GM18511 (cell line): ENCODE results near the gene TPX2.

ENCODE experiments used
- ATAC-seq: cut with Tn5 transposase; IDR thresholded peaks from one replicate; pipeline ENCODE4 v1.9.1; 2021; ENCODE audit warnings: mild to moderate bottlenecking, moderate library complexity; ENCODE audit not compliant: unreplicated experiment

TPX2 gene

DNA sequence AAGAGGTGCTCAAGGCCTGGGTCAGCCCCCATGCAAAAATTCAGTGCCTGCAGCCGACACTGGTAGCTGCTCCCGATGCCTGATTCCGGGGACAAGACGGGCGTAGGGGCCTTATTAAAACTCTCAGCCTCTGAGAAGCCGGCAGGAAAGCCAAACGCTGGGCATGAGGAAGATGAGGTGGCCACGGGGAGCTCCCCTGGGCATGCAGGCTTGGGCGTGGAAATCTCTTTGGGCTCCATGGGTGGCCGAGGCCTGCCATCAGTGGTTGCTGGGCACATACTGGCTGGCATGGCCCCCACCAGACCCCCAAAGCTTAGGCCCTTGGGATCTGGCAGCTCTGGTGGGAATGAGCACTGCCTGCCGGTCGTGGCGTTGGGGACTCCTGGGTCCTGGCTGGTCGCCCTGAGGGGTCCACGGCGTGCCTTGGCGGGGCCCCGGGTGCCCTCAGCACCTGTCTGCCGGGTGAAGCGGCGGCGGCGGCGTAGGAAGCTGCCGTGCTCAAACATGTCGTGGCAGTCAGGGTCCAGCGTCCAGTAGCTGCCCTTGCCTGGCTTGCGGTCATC lies 105.7 kb downstream of the TPX2 start:
- no peak for ATAC-seq

DNA sequence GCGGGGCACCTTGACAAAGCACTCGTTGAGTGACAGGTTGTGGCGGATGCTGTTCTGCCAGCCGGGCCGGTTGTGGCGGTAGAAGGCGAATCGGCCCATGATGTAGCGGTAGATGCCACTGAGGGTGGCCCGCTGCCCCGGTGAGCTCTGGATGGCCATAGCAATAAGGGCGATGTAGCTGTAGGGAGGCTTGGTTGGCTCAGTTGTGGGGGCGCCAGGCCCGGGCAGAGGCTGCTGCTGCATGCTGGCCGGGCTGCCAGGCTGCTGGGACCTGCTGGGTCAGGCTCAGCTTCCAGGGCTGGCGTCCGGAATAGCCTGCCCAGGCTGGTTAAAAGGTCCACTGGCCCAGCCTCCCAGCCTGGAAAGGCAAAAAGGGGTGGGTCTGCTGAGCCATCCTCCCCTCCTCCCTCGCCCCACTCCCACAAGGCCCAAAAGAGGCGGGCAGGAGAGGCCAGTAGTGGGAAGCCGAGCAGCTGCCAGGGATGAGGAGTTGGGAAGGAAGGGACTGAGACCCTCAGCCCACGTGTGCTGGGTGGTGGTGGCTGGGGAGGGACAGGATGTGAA lies 106.3 kb downstream of the TPX2 start, which contains the start of gene FOXS1:
FOXS1 (minus strand) TSS at position 305 of the 564 bp plus-strand sequence; CDS start at position 243, 62 bp downstream.
- no peak for ATAC-seq

DNA sequence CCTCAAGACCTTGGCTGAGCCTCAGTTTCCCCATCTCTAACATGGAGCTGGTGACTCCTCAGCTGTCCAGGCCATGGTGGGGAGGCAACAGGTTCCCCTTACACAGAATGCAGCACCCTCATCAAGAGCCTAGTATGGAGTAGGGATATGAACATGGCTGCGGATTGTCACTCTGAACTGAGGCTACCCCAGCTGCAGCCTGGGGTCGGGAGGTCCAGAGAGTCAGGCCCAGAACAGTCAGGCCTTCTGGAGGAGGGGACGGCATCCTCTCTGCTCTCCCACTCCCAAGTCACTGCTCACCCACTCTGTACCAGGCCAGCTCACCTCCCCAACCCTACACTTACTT lies 107.7 kb downstream of the TPX2 start:
- no peak for ATAC-seq

DNA sequence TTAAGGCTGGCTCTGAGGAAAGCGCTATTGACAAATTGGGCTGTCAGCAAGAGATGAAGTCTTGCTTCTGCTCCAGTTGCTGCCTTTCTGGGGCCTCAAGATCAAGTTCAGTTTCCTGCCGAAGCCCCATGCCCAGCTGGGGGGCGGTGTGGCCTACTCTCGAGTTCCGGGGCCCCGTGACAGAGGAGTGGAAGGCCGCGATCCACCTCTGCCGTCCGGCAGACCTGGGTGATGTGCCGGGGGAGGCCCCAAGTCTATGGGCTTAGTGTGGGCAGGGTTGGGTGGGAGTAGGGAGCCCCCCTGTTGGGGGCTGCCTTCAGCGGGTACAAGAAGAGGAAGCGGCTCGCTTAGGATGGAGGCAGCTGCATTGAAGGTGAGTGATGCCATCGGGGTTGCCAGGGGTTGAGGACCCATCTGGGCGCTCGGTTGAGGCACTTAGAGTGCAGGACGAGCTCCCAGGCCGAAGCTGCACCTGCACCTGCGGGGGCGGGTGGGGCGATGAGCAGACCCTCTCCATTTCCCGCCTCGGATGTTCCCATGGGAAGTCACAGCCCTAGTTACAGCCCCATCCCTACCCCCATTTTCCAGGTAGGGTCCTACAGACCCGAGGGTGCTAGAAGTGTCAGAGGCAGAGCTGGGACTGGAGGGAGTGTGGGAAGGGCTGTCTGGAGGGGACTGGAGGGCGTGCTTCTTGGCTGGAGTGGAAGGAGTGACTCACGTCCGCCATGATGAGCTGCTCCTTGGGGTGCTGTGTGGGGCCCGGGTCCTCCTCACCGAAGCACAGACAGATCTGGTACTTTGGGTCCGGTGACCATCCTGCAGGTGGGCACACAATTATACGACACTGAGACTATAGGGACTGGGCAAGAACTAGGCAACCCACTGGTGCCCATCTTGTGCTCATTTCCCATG lies 109.3 kb downstream of the TPX2 start:
- ATAC-seq = no peak

DNA sequence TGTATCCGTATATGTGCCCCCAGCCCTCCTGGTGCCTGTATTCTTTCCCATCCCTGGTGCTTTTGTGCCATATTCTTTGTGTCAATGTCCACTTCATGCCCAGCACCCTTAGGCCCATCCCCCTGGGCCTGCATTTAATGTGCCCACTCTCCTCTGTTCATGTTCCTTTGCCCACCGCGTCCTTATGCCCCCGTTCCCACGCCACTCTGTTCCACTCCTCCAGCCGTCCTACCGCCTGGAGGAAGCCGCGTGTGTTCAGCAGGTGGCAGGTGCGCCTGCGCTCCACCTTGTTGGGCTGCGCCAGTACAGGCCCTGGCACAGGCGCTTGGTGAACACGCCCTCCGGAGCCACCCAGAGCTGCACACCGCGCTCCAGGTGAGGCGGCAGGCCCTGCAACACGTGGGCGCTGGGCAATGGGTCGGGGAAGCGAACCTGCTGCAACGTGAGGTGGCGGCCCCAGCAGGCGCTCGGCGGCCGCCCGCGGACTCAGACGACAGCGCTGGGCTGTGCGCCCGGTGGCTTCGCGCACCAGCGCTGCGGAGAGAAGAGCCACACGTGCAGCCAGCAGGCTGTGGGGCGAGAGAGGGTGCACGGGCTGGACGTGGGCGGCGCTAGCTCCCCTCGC lies 110.3 kb downstream of the TPX2 start:
- ATAC-seq = no peak
